Measurements from ENCODE around the gene NDUFC2.
"Not testable (repeated sequence)": the region's sequence is repeated elsewhere in the genome, so short reads cannot be mapped to it uniquely, and the experiment has no call there.

The NDUFC2 gene

GRCh38 chr11:78031629-78032028 lies 48.0 kb downstream of the NDUFC2 start:
- DNase-seq, result no peak

- peak; percentile 33 to 96 (median 90) for DNase-seq
Observed at GRCh38 chr11:78030429-78031325, 49.0 kb downstream of the NDUFC2 start.

GRCh38 chr11:78028423-78028822 lies 51.2 kb downstream of the NDUFC2 start:
- not testable (repeated sequence) for DNase-seq

DNA sequence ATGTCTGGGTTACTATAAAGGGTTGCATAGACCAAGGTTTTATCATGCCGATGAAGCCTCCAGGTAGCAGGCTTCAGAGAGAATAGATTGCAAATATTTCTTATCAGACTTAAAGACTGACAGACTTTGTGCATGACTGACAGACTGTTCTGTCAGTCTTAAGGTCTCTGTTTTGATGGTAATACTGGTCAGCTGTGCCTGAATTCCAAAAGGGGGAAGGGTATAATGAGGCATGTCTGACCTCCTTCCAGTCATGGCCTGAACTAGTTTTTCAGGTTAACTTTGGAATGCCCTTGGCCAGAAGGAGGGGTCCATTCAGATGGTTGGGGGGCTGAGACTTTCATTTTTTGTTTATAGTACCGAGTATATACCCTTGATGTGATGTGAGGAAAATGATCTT lies 51.9 kb downstream of the NDUFC2 start:
- DNase-seq, result no peak

GRCh38 chr11:78025378-78025777 lies 54.3 kb downstream of the NDUFC2 start:
- no peak for DNase-seq

- no peak for DNase-seq
Observed at GRCh38 chr11:78023426-78023825, 56.2 kb downstream of the NDUFC2 start.

DNA sequence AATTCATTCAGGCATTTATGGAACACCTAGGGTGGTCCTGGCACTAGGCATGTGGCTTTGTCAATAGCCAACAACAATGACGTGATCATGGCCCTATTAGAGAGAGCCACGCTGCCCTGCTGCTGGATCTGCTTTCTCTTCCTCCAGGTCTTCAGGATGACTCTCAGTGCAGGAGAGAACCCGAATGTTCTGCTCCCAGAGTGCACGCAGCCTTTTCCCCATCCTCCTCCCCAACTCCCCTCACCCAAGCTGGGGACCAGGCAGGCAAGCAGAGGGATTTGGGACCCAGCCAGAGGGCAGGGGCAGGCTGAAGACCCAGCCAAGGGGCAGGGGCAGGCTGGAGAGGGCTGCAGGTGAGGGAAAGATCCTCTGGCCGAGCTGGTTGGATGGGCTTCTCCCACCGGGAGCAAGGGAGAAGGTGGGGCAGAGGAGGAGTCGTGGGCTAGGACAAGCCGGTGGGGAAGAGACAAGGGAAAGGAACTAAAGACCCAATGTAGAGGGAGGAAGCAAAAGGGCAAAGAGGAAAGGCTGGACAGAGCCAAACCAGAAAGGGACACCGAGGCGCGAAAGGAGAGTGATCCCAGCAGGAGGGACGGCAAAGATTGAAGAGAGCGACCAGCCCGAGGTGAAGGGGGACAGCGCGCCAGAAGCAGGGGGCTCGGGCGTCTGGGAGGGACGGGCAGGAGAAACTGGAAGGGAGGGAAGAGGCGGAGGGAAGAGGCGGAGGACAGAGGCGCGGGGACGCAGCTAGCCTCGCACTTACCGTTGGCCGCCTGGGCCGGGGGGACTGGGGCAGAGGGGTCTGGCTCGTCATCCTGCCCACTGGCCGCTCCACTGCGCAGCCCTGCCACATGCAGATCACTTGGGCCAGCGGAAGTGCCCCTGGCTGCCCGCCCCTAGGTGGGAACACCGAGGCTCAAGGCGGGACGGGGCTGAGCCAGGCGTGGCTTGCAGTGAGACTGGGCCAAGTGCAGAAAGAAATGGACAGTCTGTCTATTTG lies 57.0 kb downstream of the NDUFC2 start, which contains the start of gene KCTD14:
KCTD14 (minus strand) TSS at position 880 of the 1,000 bp plus-strand sequence; CDS start at position 853, 27 bp downstream.
- no peak for DNase-seq

- DNase-seq, result no peak
Observed at GRCh38 chr11:78021611-78022010, 58.1 kb downstream of the NDUFC2 start.

DNA sequence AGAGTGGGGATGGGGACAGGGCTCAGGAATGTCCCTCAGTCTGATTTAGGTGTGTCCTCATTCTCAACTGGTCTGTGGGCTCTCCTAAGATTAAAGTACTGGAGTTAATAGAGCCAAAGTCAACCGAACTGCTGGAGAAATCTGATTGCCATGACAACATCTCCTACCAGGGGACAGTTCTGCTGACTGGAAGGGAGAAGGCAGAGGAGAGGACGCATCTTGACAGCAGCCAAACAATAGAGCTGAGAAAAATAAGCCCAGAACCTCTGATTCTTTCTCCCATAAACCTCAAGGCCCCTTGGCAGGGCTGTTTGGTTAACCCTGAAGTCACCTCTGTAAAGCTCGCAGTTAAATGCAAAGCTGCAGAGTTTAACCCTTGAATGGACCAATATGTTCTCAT lies 59.4 kb downstream of the NDUFC2 start:
- DNase-seq, result no peak

DNA sequence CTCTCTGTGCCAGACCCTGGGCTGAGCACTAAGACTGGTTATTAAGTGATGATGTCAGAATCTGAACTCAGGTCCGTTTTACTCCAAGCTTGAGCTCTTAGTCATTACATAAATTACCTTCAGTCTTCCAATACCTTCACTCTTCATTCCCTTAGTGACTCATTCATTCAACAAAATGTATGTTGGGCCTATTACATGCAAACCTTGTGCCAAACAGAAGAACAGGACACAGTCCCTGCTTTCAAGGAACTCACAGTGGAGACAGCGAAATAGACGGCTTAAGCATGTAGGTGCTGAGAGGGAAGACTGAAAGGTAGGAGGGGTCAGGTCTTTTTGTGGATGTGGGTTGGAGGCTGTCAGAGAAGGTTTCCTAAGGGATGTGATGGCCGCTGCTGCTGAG lies 59.9 kb downstream of the NDUFC2 start:
- DNase-seq, result no peak
